Measurements from ENCODE around the gene CRLF3. TPM values are rescaled to one million over a fixed set of nuclear protein-coding genes. Genes with fewer than 3 reads are reported as not detected.

The CRLF3 gene
- total RNA-seq, 2 donors from 2014 or later = 12.0 to 18.0 TPM

GRCh38 chr17:30848021-30848420 lies 23.5 kb upstream of the CRLF3 start:
- intact Hi-C loops (cut with DNase I) = no loop called here
- no peaks in the 10 kb centered on the region for H3K4me1 ChIP-seq
- H3K27ac ChIP-seq = no peak overlapping the region
- no peak for TF ChIP-seq CTCF (IDR thresholded peaks at IDR 0.05)
- no peaks in the 10 kb centered on the region for H3K36me3 ChIP-seq
- no peaks in the 10 kb centered on the region for H3K9me3 ChIP-seq
- no peak overlapping the region for H3K9ac ChIP-seq (ENCODE audit: low read depth in 2 of 2, low read length in 2 of 2)
- H3K4me3 ChIP-seq = no peak overlapping the region
- DNase-seq = no peak
- H3K27me3 ChIP-seq = no peaks in the 10 kb centered on the region

GRCh38 chr17:30840771-30841170 lies 16.3 kb upstream of the CRLF3 start:
- H3K9ac ChIP-seq (ENCODE audit: low read depth in 2 of 2, low read length in 2 of 2) = no peak overlapping the region
- DNase-seq = no peak
- no peaks in the 10 kb centered on the region for H3K27me3 ChIP-seq
- H3K9me3 ChIP-seq = no peaks in the 10 kb centered on the region
- TF ChIP-seq CTCF (IDR thresholded peaks at IDR 0.05) = no peak
- H3K4me3 ChIP-seq = no peak overlapping the region
- intact Hi-C loops (cut with DNase I) = no loop called here
- no peaks in the 10 kb centered on the region for H3K36me3 ChIP-seq
- peak overlapping the region; percentile 18 for H3K27ac ChIP-seq
- no peaks in the 10 kb centered on the region for H3K4me1 ChIP-seq

GRCh38 chr17:30838202-30838807 lies 13.8 kb upstream of the CRLF3 start:
- DNase-seq = no peak
- H3K27me3 ChIP-seq = no peaks in the 10 kb centered on the region
- no peak overlapping the region for H3K27ac ChIP-seq

GRCh38 chr17:30832438-30833124 lies 8.1 kb upstream of the CRLF3 start:
- H3K4me1 ChIP-seq = peaks cover 3% of the 10 kb centered on the region
- no peak overlapping the region for H3K27ac ChIP-seq
- intact Hi-C loops (cut with DNase I) = no loop called here
- no peaks in the 10 kb centered on the region for H3K27me3 ChIP-seq
- H3K4me3 ChIP-seq = peak overlapping the region; percentile 75
- TF ChIP-seq CTCF (IDR thresholded peaks at IDR 0.05) = no peak
- peak overlapping the region; percentile 65 to 92 for H3K9ac ChIP-seq (ENCODE audit: low read depth in 2 of 2, low read length in 2 of 2)
- DNase-seq = no peak
- no peaks in the 10 kb centered on the region for H3K9me3 ChIP-seq
- no peaks in the 10 kb centered on the region for H3K36me3 ChIP-seq

More at GRCh38 chr17:30838202-30838807, 13.8 kb upstream of the CRLF3 start:
- Histone ChIP-seq H3K4me3 (no peak overlapping the region), H3K9me3 (no peaks in the 10 kb centered on the region), H3K36me3 (no peaks in the 10 kb centered on the region), H3K4me1 (no peaks in the 10 kb centered on the region), H3K9ac (ENCODE audit: low read depth in 2 of 2, low read length in 2 of 2) (no peak overlapping the region)
- intact Hi-C loops (cut with DNase I) = no loop called here
- TF ChIP-seq CTCF (IDR thresholded peaks at IDR 0.05) = no peak

- H3K9ac ChIP-seq (ENCODE audit: low read depth in 2 of 2, low read length in 2 of 2) = peak within 1 kb of the TSS; percentile 65 to 92
- H3K27me3 ChIP-seq = no peaks in the 10 kb centered on the region
- H3K4me1 ChIP-seq = peaks cover 3% of the 10 kb centered on the region
- intact Hi-C loops (cut with DNase I) = no loop called here
- H3K9me3 ChIP-seq = no peaks in the 10 kb centered on the region
- no peak within 1 kb of the TSS for H3K27ac ChIP-seq
- H3K4me3 ChIP-seq = peak within 1 kb of the TSS; percentile 75
- no peak for TF ChIP-seq CTCF (IDR thresholded peaks at IDR 0.05)
- peak; percentile 94 for DNase-seq
- H3K36me3 ChIP-seq = no peaks in the 10 kb centered on the region
Observed at GRCh38 chr17:30831663-30832437, 7.4 kb upstream of the CRLF3 start, which contains the start of gene ATAD5. TSS of gene ATAD5 (plus strand) at chr17:30831966. CDS start at chr17:30832348, 382 bp downstream.
